Measurements from ENCODE around the gene ZNF132.
A peak's percentile ranks its signal among the peaks of the same experiment; 100 is the strongest.
"Not testable (repeated sequence)": the region's sequence is repeated elsewhere in the genome, so short reads cannot be mapped to it uniquely, and the experiment has no call there.

The ZNF132 gene

DNA sequence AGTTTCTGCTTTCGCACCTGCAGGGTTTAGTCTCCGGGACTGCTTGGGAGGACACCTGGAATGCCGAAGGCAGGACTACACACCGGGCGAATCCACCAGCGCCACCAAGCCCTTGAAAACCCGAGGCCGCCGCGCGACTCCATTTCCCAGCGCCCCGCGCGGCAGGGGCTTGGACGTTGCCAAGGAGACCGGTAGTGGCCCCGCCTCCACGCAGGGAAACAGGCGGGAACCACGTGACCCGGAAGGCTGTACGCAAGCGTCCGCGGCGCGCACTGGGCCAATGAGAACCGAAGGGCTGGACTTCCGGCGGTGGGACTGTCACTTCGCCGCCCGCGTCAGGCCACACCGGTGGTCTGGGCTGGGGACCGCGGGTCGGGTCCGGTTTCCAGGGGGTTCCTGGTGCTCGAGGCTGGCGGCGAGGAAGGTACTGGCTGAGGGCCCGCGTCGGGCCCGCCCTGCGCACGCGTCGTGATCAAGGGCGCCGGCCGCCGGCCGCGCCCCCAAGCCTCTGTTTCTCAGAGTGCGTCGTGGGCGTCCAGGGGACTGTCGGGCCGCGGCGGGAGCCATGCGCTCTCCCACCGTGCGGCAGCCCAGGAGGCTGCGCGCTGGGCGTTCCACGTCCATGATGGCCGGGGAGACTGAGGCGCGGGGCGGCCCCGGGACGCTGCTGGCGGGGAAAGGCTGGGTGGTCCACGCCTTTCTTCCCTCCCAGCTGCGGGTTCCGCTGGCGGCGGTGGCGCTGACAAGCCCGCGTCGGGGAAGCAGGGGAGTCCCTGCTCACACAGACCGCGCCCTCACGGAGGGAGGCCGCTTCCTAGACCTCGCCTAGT lies 27.0 kb upstream of the ZNF132 start, which contains the start of gene ZNF324:
Gene ZNF324, plus strand, starts transcription at position 321 of the 830 bp plus-strand sequence. CDS start 2,106 bp downstream, outside the sequence.
- DNase-seq: peak; percentile 99

DNA sequence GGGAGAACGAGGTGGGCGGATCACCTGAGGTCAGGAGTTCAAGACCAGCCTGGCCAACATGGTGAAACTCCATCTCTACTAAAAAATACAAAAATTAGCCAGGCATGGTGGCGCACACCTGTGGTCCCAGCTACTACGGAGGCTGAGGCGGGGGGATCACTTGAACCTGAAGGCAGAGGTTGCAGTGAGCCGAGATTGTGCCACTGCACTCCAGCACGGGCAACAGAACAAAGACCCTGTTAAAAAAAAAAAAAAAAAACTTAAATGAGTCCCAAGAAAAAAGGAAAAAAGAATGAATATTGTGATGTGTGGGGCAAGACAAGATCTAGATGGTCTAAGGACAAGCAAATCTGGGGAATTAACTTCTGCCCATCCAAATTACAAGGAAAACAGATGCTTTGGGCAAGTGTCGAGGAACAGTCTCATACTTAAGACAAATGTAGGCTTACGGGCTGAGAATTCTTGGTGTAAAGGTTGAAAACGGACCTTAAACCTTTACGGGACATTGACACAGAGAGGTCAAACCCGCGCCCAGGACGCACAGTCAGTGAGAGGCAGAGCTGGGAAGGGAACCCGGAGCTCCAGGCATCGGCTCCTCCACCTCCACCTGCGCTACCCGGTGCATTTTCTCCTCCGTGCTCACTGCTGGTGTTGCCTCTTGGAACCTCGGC lies 26.3 kb upstream of the ZNF132 start:
- DNase-seq: no peak

DNA sequence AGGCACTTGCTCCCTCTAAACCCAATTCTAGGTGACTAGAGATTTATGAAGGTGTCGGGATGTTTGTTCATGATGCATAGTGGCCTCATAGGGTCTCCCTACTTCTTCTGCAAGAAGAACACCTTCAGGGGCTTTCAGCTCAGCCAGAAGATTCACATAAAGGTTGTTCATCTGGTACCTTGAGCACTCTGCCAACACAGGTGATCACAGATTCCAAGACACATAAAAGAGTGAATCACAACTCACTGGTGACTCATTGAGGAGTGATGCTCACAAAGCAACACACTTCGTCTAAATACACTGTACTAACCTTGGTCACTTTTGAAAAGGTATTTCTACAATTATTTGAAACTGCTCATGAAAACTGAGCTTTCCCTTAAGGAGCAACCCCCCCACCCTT lies 20.1 kb upstream of the ZNF132 start:
- DNase-seq: no peak

DNA sequence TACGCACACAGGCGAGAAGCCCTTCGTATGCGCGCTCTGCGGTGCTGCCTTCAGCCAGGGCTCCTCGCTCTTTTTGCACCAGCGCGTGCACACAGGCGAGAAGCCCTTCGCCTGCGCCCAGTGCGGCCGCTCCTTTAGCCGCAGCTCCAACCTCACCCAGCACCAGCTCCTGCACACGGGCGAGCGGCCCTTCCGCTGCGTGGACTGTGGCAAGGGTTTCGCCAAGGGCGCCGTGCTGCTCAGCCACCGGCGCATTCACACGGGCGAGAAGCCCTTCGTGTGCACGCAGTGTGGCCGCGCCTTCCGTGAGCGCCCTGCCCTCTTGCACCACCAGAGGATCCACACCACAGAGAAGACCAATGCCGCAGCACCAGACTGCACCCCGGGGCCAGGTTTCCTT lies 16.2 kb upstream of the ZNF132 start:
- no peak for DNase-seq

DNA sequence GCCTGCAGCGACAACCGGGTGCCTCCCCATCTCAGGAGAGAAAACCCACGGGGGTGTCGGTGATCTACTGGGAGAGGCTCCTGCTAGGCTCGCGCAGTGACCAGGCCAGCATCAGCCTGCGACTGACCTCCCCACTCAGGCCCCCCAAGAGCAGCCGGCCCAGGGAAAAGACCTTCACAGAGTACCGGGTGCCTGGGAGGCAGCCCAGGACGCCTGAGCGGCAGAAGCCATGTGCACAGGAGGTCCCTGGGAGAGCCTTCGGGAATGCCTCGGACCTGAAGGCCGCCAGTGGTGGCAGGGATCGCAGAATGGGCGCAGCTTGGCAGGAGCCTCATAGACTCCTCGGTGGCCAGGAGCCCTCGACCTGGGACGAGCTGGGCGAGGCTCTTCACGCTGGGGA lies 15.4 kb upstream of the ZNF132 start:
- no peak for DNase-seq

DNA sequence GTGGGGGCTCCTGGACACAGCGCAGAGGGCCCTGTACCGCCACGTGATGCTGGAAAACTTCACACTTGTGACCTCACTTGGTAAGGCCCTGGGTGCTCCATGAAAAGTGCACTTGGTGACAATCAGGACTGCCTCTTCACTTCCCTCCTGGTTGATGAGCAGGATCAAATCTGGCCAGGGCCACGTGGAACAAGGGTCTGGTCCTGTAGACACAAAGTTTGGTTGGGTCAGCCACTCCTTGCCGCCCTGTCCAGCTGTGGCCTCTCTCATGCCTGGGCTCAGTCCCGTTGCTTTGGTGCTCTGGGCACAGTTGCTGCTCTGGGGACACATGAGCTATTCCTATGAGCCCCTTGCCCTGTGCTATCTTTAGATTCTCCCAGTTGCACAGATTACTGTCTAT lies 13.8 kb upstream of the ZNF132 start:
- DNase-seq: no peak

DNA sequence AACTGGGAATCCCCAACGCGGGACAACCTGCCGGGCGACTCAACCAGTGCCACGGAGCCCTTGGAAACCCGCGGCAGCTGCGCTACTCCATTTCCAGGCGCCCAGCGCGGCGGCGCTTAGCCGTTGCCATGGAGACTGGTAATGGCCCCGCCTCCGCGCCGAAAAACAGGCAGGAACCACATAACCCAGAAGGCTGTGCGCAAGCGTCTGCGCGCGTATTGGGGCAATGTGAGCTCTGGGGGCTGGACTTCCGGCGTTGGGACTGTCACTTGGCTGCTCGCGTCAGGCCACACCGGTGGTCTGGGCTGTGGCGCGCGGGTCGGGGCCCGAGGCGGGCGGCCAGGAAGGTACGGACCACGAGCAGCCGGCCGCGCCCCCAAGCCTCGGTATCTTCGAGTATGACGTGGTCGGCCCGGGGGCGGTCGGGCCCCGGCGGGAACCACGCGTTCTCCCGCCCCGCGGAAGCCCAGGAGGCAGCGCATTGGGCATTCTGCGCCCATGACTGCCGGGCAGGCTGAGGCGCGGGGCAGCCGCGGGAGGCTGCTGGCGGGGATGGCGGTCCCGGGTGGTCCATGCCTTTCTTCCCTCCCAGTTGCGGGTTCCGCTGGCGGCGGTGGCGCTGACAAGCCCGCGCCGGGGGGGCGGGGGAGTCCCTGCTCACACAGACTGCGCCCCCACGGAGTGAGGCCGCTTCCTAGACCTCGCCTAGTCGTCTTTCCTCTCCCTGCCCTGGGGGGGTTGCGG lies 11.6 kb upstream of the ZNF132 start, which contains the start of gene ZNF324B:
Gene ZNF324B, plus strand, starts transcription at position 265 of the 744 bp plus-strand sequence. CDS start 2,080 bp downstream, outside the sequence.
- peak; percentile 97 for DNase-seq

DNA sequence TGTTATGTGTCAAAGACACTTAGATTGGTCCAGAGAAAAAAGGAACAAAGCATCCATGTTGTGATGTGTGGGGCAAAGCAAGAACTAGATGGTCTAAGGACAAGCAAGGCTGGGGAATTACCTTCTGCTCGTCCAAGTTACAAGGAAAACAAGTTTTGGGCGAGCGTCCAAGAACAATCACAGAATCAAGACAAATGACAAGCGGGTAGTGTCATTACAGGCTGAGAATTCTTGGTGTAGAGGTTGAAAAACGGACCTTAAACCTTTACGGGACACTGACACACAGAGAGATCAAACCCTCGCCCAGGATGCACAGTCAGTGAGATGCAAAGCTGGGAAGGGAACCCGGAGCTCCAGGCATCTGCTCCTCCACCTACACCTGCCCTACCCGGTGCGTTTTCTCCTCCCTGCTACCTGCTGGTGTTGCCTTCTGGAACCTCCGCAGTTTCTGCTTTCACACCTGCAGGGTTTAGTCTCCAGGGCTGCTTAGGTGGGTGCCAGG lies 11.0 kb upstream of the ZNF132 start:
- DNase-seq: no peak

DNA sequence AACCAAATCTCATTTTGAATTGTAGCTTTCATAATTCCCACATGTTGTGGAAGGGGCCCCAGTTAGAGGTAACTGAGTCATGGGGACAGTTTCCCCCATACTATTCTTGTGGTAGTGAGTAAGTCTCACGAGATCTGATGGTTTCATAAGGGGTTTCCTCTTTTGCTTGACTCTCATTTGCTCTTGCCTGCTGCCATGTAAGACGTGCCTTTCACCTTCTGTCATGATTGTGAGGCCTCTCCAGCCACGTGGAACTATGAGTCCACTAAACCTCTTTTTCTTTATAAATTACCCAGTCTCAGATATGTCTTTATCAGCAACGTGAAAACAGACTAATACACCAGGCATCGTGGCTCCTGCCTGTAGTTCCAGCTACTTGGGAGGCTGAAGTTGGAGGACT lies 10.0 kb upstream of the ZNF132 start:
- not testable (repeated sequence) for DNase-seq

DNA sequence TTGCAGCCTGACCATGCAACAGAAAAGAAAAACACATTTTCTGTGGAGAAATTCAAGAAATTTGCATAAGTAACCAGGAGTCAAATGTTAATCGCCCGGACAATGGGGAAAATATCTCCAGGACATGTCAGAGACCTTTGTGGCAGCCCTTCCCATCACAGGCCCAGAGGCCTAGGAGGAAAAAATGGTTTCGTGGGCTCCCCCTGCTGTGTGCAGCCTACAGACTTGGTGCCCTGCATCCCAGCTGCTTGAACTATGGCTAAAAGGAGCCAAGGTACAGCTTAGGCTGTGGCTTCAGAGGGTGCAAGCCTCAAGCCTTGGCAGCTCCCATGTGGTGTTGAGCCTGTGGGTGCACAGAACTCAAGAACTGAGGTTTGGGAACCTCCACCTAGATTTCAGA lies 8.9 kb upstream of the ZNF132 start:
- not testable (repeated sequence) for DNase-seq

DNA sequence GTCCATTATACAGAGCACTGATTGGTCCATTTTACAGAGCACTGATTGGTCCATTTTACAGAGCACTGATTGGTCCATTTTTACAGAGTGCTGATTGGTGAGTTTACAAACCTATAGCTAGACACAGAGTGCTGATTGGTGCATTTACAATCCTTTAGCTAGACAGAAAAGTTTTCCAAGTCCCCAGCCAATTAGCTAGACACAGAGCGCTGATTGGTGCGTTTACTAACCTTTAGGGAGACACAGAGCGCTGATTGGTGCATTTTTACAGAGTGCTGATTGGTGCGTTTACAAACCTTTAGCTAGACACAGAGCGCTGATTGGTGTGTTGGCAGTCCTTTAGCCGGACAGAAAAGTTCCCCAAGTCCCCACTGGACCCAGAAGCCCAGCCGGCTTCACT lies 3.0 kb upstream of the ZNF132 start:
- DNase-seq: not testable (repeated sequence)

DNA sequence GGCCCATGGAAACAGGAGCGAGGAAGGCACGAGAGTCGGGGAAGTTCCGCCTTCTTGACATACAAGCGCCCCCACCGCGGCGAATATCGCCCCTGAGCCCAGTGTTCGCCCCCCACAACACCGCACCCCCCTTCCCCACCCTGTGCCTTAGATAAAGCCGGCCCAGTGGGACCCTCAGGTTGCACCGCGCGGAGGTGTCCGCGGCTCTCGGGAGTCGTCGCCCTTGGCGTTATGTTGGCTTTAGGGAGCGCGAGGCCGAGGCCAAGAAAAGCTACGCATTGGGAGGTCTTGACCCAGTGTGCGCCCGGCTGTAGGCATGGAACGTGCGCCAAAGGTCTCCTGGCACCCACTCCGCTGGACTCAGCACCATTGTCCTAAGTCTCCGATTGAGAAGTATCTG lies 603 bp upstream of the ZNF132 start:
- no peak for DNase-seq

DNA sequence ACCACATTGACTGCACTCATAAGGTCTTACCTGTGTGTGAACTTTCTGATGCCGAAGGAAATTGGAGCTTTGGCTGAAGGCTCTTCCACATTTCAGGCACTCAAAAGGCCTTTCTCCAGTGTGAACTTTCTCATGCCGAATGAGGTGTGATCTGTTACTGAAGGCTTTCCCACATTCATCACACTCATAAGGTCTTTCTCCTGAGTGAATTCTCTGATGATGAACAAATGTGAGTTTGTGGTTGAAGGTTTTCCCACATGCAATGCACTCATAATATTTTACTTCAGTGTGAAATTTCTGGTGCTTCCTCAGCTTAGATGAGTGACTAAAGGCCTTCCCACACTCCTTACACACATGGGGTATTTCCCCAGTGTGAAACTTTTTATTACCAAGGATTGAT lies 5.7 kb downstream of the ZNF132 start:
- DNase-seq: no peak

DNA sequence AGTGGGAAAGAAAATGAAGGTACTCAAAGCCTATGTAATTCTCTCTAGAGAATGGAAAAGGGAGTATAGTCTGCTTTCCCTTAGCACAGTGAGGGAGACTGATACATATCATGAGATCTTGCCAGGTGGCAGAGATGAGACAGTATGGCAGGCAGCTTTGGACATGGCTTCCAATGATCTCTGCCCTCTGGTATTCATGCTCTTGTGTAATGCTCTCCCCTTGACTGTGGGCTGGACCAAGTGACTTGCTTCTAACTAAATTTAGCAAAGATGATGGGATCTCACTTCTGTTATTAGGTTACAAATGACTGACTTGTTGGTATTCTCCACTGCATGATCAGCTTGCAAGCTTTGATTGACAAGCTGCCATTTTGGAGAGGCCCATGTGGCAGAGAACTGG lies 10.2 kb downstream of the ZNF132 start:
- DNase-seq: no peak

DNA sequence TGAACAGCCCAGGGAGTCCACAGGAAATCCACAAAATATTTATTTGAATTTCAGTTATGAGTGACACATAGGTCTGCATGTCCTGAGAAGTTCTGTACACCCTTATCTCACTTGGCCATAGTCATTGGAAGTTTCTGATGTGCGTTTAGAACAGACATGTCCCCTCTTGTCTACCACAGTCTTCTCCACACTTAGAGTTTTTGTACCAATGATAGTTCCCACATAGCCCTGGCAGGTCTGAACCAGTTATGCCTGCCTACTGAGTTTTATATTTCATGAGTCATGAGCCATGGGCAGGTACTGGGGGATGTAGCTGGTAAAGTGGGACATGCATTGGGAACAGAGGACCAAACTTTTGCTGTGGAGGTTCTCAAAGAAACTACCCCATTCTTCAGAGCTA lies 11.3 kb downstream of the ZNF132 start:
- no peak for DNase-seq

DNA sequence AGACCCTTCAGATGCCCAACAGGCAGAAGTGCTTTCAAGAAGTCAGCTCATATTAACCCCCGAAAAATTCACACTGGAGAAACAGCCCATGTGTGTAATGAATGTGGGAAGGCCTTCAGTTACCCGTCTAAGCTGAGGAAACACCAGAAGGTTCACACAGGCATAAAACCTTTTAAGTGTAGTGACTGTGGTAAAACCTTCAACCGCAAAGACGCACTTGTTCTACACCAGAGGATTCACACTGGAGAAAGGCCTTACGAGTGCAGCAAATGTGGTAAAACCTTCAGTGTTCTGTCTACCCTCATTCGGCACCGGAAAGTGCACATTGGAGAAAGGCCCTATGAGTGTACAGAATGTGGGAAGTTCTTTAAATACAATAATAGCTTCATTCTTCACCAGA lies 22.9 kb downstream of the ZNF132 start:
- no peak for DNase-seq

DNA sequence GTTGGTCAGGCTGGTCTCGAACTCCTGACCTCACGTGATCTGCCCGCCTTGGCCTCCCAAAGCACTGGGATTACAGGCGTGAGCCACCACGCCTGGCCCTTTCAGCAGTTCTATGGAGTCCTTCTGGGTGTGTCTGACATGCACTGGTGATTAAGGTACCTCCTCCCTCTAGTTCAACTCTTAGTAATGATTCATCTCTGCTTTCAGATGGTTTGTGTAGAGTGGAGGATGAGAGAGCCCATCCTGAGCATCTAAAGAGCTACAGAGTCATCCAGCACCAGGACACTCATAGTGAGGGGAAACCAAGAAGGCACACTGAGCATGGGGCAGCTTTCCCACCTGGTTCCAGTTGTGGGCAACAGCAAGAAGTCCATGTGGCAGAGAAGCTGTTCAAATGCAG lies 23.3 kb downstream of the ZNF132 start:
- DNase-seq: no peak

DNA sequence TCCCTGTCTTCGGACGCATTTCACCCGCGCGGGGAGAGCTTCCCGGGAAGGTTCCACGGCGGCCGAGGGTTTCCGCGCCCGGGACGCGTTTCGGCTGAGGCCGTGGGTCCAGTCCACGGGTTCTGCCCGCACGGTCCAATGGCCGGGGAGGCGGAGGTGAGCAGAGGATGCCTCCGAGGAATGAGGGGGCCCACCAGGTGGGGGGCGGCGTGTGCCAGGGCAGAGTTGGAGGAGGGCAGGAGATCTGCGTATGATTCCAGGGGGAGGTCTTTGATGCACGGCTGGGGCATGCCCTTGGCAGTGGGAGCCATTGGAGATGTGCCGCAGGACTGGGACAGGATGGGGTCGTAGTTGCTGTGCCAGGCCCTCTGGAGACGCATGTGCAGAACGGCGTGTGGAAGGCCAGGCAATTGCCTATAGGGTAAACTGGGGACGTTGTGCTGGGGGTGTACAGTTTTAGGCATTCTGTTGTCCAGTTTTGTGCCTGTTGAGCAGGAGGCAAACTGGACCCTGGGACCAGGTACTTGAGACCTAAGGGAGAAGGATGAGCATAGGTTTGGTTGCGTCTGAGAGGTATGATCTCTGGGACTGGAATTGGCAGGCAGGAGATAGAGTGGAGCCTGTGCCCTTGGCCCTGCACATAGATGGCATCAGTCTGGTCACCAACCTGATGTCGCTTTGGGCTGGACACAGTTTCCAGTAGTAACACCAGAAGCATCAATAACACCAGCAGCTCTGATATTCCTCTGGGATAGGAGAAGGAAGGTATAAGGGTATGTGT lies 30.8 kb downstream of the ZNF132 start:
- DNase-seq: peak; percentile 52

DNA sequence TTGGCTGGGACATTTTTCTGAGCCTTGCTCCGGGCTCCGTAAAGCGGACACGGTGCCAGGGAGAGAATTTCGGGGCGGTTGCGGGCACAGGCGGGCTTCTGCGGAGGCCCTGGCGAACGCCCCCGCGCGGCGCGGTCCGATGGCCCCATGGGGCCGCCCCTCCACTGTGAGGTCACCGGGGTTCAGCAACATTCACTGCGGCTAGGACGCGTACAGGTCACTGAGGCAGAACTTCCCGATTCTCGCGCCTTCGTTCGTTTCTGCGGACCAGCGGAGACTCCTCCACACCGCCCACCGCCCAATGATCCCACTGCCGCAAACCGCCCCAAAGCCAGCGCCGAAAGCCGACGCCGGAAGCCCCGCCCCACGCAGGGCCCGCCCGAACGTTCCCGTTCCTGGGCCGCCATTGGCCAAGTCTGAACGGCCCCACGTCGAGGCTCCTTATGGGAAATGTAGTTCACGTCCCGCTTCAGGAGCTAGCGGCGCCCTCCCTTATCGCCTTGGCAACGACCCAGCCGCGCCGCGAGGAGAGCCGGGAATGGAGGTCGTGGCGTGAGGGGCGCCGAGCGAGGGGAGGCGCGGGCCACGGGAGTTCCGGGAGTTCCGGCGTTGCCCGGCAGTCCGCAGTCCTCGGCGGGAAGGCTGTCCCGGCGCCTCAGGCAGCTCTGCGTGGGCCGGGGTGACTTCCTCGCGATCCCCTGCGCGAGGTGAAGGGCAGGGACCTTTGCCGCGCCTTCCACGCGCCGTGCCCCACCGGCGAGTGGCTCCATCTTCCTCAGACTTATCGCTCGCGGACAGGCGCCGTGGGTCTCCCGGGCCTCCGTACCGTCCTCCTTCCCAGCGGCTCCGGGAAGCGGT lies 31.6 kb downstream of the ZNF132 start, which contains the start of gene ZNF584:
Gene ZNF584, plus strand, starts transcription at position 498 of the 858 bp plus-strand sequence. CDS start 499 bp downstream, outside the sequence.
- peak; percentile 98 for DNase-seq

DNA sequence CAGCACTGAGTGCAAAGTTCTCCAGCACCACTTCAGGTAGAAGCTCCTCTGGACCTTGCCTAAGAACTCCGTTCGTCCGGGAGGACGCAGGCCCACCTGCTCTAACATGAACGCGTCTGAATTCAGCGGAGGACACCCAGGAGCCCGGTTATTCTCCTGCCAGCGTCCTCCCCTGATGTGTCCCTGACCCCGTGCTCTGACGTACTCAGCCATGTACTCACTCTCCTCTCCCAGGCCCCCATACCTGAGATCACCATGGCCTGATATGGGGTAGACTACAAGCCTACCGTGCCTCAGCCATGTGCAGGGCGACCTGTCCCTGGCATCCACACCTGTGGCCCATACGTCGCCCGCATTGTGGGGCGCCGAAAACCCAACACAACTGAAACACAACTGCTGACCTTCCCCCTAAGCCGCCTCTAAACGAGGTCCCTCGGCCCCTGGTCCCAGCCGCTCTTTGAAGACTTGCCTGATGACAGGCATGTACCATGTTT lies 32.2 kb downstream of the ZNF132 start:
- no peak for DNase-seq
